GM19397 (cell line): Measurements from ENCODE around the gene THRB.

Source experiments
- ATAC-seq: cut with Tn5 transposase; IDR thresholded peaks from one replicate; pipeline ENCODE4 v1.9.1; 2021; ENCODE audit warnings: mild to moderate bottlenecking, moderate library complexity; ENCODE audit not compliant: unreplicated experiment

THRB gene

GRCh38 chr3:24067483-24067882, 427.2 kb downstream of the THRB start:
- ATAC-seq = no peak
